NCI-H446 (cell line): ENCODE data around the gene SCG3.

Source experiments
- DNase-seq, 2 experiments: peaks; one replicate each; lab custom pipeline; 2025; lab: John Stamatoyannopoulos, UW

The SCG3 gene

GRCh38 chr15:51758645-51759044 lies 77.3 kb downstream of the SCG3 start:
- DNase-seq: peak; percentile 78 to 88

- peak; percentile 48 to 84 for DNase-seq
These were observed 78.3 kb downstream of the SCG3 start for GRCh38 chr15:51759557-51760070.

GRCh38 chr15:51760805-51761204 lies 79.5 kb downstream of the SCG3 start:
- no peak for DNase-seq

- no peak for DNase-seq
These were observed 84.4 kb downstream of the SCG3 start for GRCh38 chr15:51765751-51766150.

GRCh38 chr15:51766341-51766740 lies 85.0 kb downstream of the SCG3 start:
- DNase-seq: no peak

- DNase-seq: no peak
These were observed 86.7 kb downstream of the SCG3 start for GRCh38 chr15:51768018-51768417.
